Measurements from ENCODE around the gene TOX4. TPM values are rescaled to one million over a fixed set of nuclear protein-coding genes. Genes with fewer than 3 reads are reported as not detected.
A peak's percentile ranks its signal among the peaks of the same experiment; 100 is the strongest.

TOX4 gene
- total and polyA plus RNA-seq, 9 of the 15 experiments (the other 6 are each of a cell fraction or from before 2014, with no cell fraction given), result 9.9 to 76.5 (median 41.0) TPM

DNA sequence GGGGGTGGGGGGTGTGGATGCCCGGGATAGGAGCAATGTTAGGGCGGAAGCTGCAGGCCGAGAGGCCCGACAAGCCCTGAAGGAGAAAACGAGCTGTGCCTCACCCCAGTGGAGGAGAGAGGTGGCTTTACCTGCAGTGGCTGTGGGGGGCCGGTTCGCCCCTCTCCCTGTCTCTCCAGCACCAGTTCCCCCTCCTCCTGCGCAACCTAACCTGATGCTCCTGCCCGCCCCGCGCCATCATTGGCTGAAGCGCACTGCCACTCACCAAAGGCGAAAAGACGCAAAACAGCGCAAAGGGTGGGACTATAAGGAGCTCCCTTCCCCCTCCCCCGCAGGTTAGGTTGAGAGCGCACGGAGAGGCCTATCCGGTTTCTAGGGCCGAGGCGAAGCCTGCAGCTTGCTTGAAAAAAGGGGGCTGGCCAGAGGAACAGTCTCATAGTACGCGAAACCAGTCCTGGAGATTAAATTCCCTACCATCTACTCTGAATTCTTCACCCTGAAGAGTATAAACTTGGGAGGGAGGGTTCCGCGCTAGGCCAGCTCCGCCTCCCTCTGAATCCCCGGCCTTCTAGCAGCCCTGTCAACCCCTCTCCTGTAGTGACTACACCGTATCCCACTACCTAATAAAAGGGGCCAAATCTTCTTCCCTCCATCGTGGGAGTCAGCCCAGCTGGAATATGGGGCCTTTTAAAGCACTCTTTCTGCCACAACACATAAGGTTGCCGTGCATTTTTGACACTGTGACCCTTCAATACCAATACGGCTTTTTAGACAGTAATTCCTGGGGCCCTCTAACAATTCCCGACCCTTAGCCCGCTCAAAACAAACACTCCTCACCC lies 39.7 kb upstream of the TOX4 start (continued):
- peak; percentile 45; the same call in 1 of the 2 replicates for TF ChIP-seq CREB1 (IDR thresholded peaks at IDR 0.05)
- peak; percentile 74 for TF ChIP-seq CREB1 (CRISPR knock-in tag; IDR thresholded peaks at IDR 0.05)
- no peak for TF ChIP-seq SNRNP70 (optimal IDR thresholded peaks at IDR 0.05; ENCODE audit: low read depth, low read length)
- TF ChIP-seq HCFC1 (IDR thresholded peaks at IDR 0.05; ENCODE audit: low read depth, low read length), result peak; percentile 44
- TF ChIP-seq ZSCAN29 (IDR thresholded peaks at IDR 0.05), result 0 out of 2 replicates have a peak, but pooled peaks have one; percentile 13
- no peak for TF ChIP-seq CBX8 (IDR thresholded peaks at IDR 0.05; ENCODE audit: borderline replicate concordance, extremely low read depth, low read depth, low read length, poor library complexity, severe bottlenecking)
- no peak for TF ChIP-seq CCNT2 (IDR thresholded peaks at IDR 0.05; ENCODE audit: borderline replicate concordance, extremely low read depth, insufficient read length, low read depth, low read length)
- no peak for TF ChIP-seq DDX20 (tag; IDR thresholded peaks at IDR 0.05; ENCODE audit: low read depth)
- TF ChIP-seq ASH1L (IDR thresholded peaks at IDR 0.05; ENCODE audit: borderline replicate concordance, low read depth, partially characterized antibody), result peak; percentile 63
- no peak for TF ChIP-seq ZNF197 (CRISPR knock-in tag; IDR thresholded peaks at IDR 0.05; ENCODE audit: low read depth)
- no peak for TF ChIP-seq FOXP1 (CRISPR knock-in tag; IDR thresholded peaks at IDR 0.05)
- TF ChIP-seq, protein P1, sequence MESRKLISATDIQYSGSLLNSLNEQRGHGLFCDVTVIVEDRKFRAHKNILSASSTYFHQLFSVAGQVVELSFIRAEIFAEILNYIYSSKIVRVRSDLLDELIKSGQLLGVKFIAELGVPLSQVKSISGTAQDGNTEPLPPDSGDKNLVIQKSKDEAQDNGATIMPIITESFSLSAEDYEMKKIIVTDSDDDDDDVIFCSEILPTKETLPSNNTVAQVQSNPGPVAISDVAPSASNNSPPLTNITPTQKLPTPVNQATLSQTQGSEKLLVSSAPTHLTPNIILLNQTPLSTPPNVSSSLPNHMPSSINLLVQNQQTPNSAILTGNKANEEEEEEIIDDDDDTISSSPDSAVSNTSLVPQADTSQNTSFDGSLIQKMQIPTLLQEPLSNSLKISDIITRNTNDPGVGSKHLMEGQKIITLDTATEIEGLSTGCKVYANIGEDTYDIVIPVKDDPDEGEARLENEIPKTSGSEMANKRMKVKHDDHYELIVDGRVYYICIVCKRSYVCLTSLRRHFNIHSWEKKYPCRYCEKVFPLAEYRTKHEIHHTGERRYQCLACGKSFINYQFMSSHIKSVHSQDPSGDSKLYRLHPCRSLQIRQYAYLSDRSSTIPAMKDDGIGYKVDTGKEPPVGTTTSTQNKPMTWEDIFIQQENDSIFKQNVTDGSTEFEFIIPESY (CRISPR knock-in tag; IDR thresholded peaks at IDR 0.05), result no peak
- no peak for TF ChIP-seq DACH1 (IDR thresholded peaks at IDR 0.05; ENCODE audit: partially characterized antibody)
- TF ChIP-seq SMARCE1 (IDR thresholded peaks at IDR 0.05), result no peak
- TF ChIP-seq, protein P2, sequence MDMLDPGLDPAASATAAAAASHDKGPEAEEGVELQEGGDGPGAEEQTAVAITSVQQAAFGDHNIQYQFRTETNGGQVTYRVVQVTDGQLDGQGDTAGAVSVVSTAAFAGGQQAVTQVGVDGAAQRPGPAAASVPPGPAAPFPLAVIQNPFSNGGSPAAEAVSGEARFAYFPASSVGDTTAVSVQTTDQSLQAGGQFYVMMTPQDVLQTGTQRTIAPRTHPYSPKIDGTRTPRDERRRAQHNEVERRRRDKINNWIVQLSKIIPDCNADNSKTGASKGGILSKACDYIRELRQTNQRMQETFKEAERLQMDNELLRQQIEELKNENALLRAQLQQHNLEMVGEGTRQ (CRISPR knock-in tag; IDR thresholded peaks at IDR 0.05), result no peak
- no peak for TF ChIP-seq ZNF217 (CRISPR knock-in tag; IDR thresholded peaks at IDR 0.05)
- TF ChIP-seq MIER1 (IDR thresholded peaks at IDR 0.05; ENCODE audit: low read depth), result no peak
- TF ChIP-seq GATAD2B (IDR thresholded peaks at IDR 0.05; ENCODE audit: borderline replicate concordance), result no peak
- TF ChIP-seq NR2C2 (CRISPR knock-in tag; IDR thresholded peaks at IDR 0.05), result no peak
- TF ChIP-seq NR2C2 (tag; IDR thresholded peaks at IDR 0.05), result peak; percentile 50; the same call in 1 of the 2 replicates
- no peak for TF ChIP-seq FOSL1 (tag; conservative IDR thresholded peaks at IDR 0.05)
